ENCODE results near the gene GNG12.

The GNG12 gene

DNA sequence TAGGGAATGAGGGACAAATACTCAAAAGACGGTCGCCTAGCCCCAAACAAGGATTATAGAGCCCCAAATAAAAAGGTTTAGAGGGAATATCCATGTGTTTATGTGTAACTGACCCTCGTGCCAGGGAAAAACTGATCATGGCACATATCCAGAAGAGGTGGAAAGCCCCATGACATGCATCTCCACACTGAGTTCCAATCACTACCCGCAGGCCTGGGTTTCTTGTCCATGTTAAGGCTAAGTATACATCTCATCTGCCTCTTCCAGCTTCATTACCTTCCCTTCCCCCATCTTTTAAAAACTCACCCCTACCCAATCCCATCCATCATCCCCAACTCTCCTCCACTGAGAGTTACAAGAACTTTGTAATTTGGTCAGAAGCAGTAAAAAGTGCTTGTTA lies 133.0 kb downstream of the GNG12 start:
- Histone ChIP-seq H3K4me1 (ENCODE audit: insufficient read depth, low read length, poor library complexity, severe bottlenecking) (peaks cover under 1% of the 10 kb centered on the region), H3K9me2 (replicated peaks; ENCODE audit: low read depth, low read length) (no peaks in the 10 kb centered on the region), H3K36me3 (ENCODE audit: insufficient read depth, low read length) (no peaks in the 10 kb centered on the region), H3F3A (ENCODE audit: low read depth) (no peaks in the 10 kb centered on the region), H3K4me3 (ENCODE audit: low read length, poor library complexity, severe bottlenecking) (no peak overlapping the region), H4K20me1 (ENCODE audit: insufficient read depth, low read length, poor library complexity, severe bottlenecking) (no peaks in the 10 kb centered on the region), H3K79me2 (ENCODE audit: insufficient read depth, low read length) (no peaks in the 10 kb centered on the region), H3K4me2 (ENCODE audit: low read depth, low read length, poor library complexity, severe bottlenecking) (no peak overlapping the region), H3K9me3 (ENCODE audit: insufficient read depth, low read depth, low read length) (no peaks in the 10 kb centered on the region), H2AFZ (ENCODE audit: low read length) (no peak overlapping the region), H3K9ac (ENCODE audit: low read depth, low read length, poor library complexity, severe bottlenecking) (no peak overlapping the region), H3K27me3 (ENCODE audit: insufficient read depth, low read length, poor library complexity, severe bottlenecking) (no peaks in the 10 kb centered on the region)
- TF ChIP-seq EZH2phosphoT487 (IDR thresholded peaks at IDR 0.05; ENCODE audit: borderline replicate concordance): no peak
- TF ChIP-seq, protein P1, sequence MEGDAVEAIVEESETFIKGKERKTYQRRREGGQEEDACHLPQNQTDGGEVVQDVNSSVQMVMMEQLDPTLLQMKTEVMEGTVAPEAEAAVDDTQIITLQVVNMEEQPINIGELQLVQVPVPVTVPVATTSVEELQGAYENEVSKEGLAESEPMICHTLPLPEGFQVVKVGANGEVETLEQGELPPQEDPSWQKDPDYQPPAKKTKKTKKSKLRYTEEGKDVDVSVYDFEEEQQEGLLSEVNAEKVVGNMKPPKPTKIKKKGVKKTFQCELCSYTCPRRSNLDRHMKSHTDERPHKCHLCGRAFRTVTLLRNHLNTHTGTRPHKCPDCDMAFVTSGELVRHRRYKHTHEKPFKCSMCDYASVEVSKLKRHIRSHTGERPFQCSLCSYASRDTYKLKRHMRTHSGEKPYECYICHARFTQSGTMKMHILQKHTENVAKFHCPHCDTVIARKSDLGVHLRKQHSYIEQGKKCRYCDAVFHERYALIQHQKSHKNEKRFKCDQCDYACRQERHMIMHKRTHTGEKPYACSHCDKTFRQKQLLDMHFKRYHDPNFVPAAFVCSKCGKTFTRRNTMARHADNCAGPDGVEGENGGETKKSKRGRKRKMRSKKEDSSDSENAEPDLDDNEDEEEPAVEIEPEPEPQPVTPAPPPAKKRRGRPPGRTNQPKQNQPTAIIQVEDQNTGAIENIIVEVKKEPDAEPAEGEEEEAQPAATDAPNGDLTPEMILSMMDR (conservative IDR thresholded peaks at IDR 0.05; ENCODE audit: low read length): no peak

DNA sequence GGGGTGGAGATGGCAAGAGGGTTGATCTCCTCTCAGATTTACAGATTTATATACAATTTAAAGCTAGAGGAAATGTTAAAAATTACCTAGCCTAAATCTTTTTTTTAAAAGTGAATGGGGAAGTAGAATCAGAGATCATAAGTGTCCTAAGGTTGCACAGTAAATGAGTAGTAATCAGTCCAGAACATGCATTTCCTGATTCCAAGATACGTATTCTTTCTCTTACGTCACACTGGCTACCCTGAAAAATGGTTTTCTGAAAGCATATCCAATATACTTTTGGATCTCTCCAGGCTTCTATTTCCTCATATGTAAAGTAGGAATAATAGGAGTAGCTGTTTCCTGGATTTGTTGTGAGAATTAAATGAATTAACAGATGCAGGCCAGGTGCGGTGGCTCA lies 136.6 kb downstream of the GNG12 start:
- no peaks in the 10 kb centered on the region for H3K9me3 ChIP-seq (ENCODE audit: insufficient read depth, low read depth, low read length)
- no peak overlapping the region for H3K9ac ChIP-seq (ENCODE audit: low read depth, low read length, poor library complexity, severe bottlenecking)
- no peaks in the 10 kb centered on the region for H3K36me3 ChIP-seq (ENCODE audit: insufficient read depth, low read length)
- peaks cover 8% of the 10 kb centered on the region for H3K4me1 ChIP-seq (ENCODE audit: insufficient read depth, low read length, poor library complexity, severe bottlenecking)
- H3K4me3 ChIP-seq (ENCODE audit: low read length, poor library complexity, severe bottlenecking): no peak overlapping the region
- no peak overlapping the region for H3K4me2 ChIP-seq (ENCODE audit: low read depth, low read length, poor library complexity, severe bottlenecking)
- TF ChIP-seq EZH2phosphoT487 (IDR thresholded peaks at IDR 0.05; ENCODE audit: borderline replicate concordance): no peak
- TF ChIP-seq, protein P1 (conservative IDR thresholded peaks at IDR 0.05; ENCODE audit: low read length): no peak
- H3K9me2 ChIP-seq (replicated peaks; ENCODE audit: low read depth, low read length): no peaks in the 10 kb centered on the region
- H3K79me2 ChIP-seq (ENCODE audit: insufficient read depth, low read length): no peaks in the 10 kb centered on the region
- H3K27me3 ChIP-seq (ENCODE audit: insufficient read depth, low read length, poor library complexity, severe bottlenecking): no peaks in the 10 kb centered on the region
- H3F3A ChIP-seq (ENCODE audit: low read depth): no peaks in the 10 kb centered on the region
- H2AFZ ChIP-seq (ENCODE audit: low read length): no peak overlapping the region
- no peaks in the 10 kb centered on the region for H4K20me1 ChIP-seq (ENCODE audit: insufficient read depth, low read length, poor library complexity, severe bottlenecking)

DNA sequence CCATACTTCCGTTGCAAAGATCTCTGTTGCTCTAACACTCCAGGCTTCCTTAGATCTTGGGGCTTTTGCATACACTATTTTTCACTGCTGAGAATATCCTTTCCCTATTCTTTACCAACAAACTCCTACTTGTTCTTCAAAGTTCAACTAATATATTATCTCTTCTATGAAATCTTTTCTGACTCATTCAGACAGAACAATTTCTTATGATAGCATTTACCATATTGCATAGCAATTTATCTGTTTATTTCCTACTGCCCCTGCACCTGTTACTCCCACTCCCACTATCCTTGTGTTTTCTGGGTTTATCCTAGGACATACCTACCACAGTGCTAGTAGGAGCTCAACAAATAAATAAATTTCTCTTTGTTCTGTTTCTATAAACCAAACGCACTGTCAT lies 137.3 kb downstream of the GNG12 start:
- H3K36me3 ChIP-seq (ENCODE audit: insufficient read depth, low read length): no peaks in the 10 kb centered on the region
- peaks cover 13% of the 10 kb centered on the region for H3K4me1 ChIP-seq (ENCODE audit: insufficient read depth, low read length, poor library complexity, severe bottlenecking)
- no peaks in the 10 kb centered on the region for H3K9me2 ChIP-seq (replicated peaks; ENCODE audit: low read depth, low read length)
- H3K79me2 ChIP-seq (ENCODE audit: insufficient read depth, low read length): no peaks in the 10 kb centered on the region
- no peak overlapping the region for H3K4me3 ChIP-seq (ENCODE audit: low read length, poor library complexity, severe bottlenecking)
- no peak for TF ChIP-seq EZH2phosphoT487 (IDR thresholded peaks at IDR 0.05; ENCODE audit: borderline replicate concordance)
- TF ChIP-seq, protein P1 (conservative IDR thresholded peaks at IDR 0.05; ENCODE audit: low read length): no peak
- H3K4me2 ChIP-seq (ENCODE audit: low read depth, low read length, poor library complexity, severe bottlenecking): no peak overlapping the region
- H3F3A ChIP-seq (ENCODE audit: low read depth): no peaks in the 10 kb centered on the region
- no peaks in the 10 kb centered on the region for H4K20me1 ChIP-seq (ENCODE audit: insufficient read depth, low read length, poor library complexity, severe bottlenecking)
- H2AFZ ChIP-seq (ENCODE audit: low read length): no peak overlapping the region
- H3K27me3 ChIP-seq (ENCODE audit: insufficient read depth, low read length, poor library complexity, severe bottlenecking): no peaks in the 10 kb centered on the region
- H3K9ac ChIP-seq (ENCODE audit: low read depth, low read length, poor library complexity, severe bottlenecking): no peak overlapping the region
- H3K9me3 ChIP-seq (ENCODE audit: insufficient read depth, low read depth, low read length): no peaks in the 10 kb centered on the region
